Naive B cell (primary cell): Measurements from ENCODE around the gene ABCG1. TPM values are rescaled to one million over a fixed set of nuclear protein-coding genes. Genes with fewer than 3 reads are reported as not detected.

ENCODE experiments used
- ATAC-seq, 2 donors: fragments of 150-1000 bp; cut with Tn5 transposase; 2 replicates each; pipeline ENCODE4 v1.10.0; 2021; ENCODE audit warnings: low read depth in 2 of 2, mild to moderate bottlenecking in 2 of 2, moderate library complexity in 2 of 2
- DNase-seq: peaks from one replicate; pipeline ENCODE4 v3.0.0; 2022
- H3K27ac Mint-ChIP-seq, 6 donors: one replicate each; pipeline ENCODE4 v1.8.0; 2020 to 2022; ENCODE audit warnings: mild to moderate bottlenecking in 6 of 6, mixed read lengths in 6 of 6, moderate library complexity in 5 of 6, inconsistent platforms in 2 of 6
- H3K27me3 Mint-ChIP-seq, 3 donors: one replicate each; pipeline ENCODE4 v1.8.0; 2021 to 2022; ENCODE audit warnings: mixed read lengths in 3 of 3, mild to moderate bottlenecking in 1 of 3
- H3K36me3 Mint-ChIP-seq, 2 donors: one replicate each; pipeline ENCODE4 v1.8.0; 2020 to 2022; ENCODE audit warnings: mixed read lengths in 2 of 2, inconsistent platforms in 1 of 2, mild to moderate bottlenecking in 1 of 2
- H3K4me1 Mint-ChIP-seq, 3 donors: one replicate each; pipeline ENCODE4 v1.8.0; 2020 to 2022; ENCODE audit warnings: mixed read lengths in 3 of 3, inconsistent platforms in 1 of 3, mild to moderate bottlenecking in 1 of 3, moderate library complexity in 1 of 3
- H3K4me3 Mint-ChIP-seq, 8 donors: one replicate each; pipeline ENCODE4 v1.8.0; 2020 to 2022; ENCODE audit warnings: mild to moderate bottlenecking in 8 of 8, mixed read lengths in 8 of 8, moderate library complexity in 8 of 8, inconsistent platforms in 2 of 8
- H3K9me3 Mint-ChIP-seq, 7 donors: one replicate each; pipeline ENCODE4 v1.8.0; 2020 to 2022; ENCODE audit warnings: mixed read lengths in 7 of 7, mild to moderate bottlenecking in 5 of 7, inconsistent platforms in 2 of 7, moderate library complexity in 1 of 7
- polyA plus RNA-seq, 6 donors: library from polyadenylated mRNA; unstranded; fragments of 300-500 nt; fragmentation: Illumina TruSeq; gene quantifications; one replicate each; pipeline ENCODE4 v1.2.3, GENCODE V29; 2021; ENCODE audit warnings: low read depth in 6 of 6

Gene ABCG1
- polyA plus RNA-seq, 6 donors from 2014 or later = 20.7 to 34.3 (median 25.1) TPM

GRCh38 chr21:42186591-42186990, 32.3 kb upstream of the ABCG1 start:
- Mint-ChIP-seq H3K36me3 (no peaks in the 10 kb centered on the region), H3K27me3 (no peaks in the 10 kb centered on the region), H3K4me1 (peaks cover 13 to 53% (median 30%) of the 10 kb centered on the region in 3 donors), H3K4me3 (no peak overlapping the region), H3K9me3 (no peaks in the 10 kb centered on the region), H3K27ac (peak overlapping the region in 5 of 6 donors; percentile 0 to 98 (median 81))
- no peak for DNase-seq
- no peak for ATAC-seq

GRCh38 chr21:42187976-42188653, 30.8 kb upstream of the ABCG1 start:
- no peaks in the 10 kb centered on the region for H3K9me3 Mint-ChIP-seq
- H3K27me3 Mint-ChIP-seq = peaks cover 0 to 10% (median 0%) of the 10 kb centered on the region in 3 donors
- DNase-seq = peak; percentile 73
- H3K27ac Mint-ChIP-seq = peak overlapping the region; percentile 30 to 98 (median 90)
- ATAC-seq = peak; percentile 98 to 99
- peak overlapping the region; percentile 8 to 88 (median 74) for H3K4me3 Mint-ChIP-seq
- H3K36me3 Mint-ChIP-seq = no peaks in the 10 kb centered on the region
- peaks cover 28 to 63% (median 40%) of the 10 kb centered on the region in 3 donors for H3K4me1 Mint-ChIP-seq

GRCh38 chr21:42188663-42189062, 30.3 kb upstream of the ABCG1 start:
- no peaks in the 10 kb centered on the region for H3K9me3 Mint-ChIP-seq
- ATAC-seq = no peak

GRCh38 chr21:42189431-42189830, 29.5 kb upstream of the ABCG1 start:
- Mint-ChIP-seq H3K27ac (no peak overlapping the region), H3K27me3 (peaks cover 0 to 19% (median 0%) of the 10 kb centered on the region in 3 donors), H3K4me1 (peaks cover 28 to 63% (median 40%) of the 10 kb centered on the region in 3 donors), H3K36me3 (no peaks in the 10 kb centered on the region), H3K9me3 (no peaks in the 10 kb centered on the region), H3K4me3 (peak overlapping the region in 2 of 8 donors; percentile 36 to 81)
- ATAC-seq (no peak), DNase-seq (no peak)

More at GRCh38 chr21:42188663-42189062, 30.3 kb upstream of the ABCG1 start:
- peak overlapping the region in 5 of 6 donors; percentile 46 to 98 (median 92) for H3K27ac Mint-ChIP-seq
- H3K4me1 Mint-ChIP-seq = peaks cover 28 to 63% (median 40%) of the 10 kb centered on the region in 3 donors
- no peaks in the 10 kb centered on the region for H3K36me3 Mint-ChIP-seq
- peak overlapping the region in 7 of 8 donors; percentile 42 to 88 (median 75) for H3K4me3 Mint-ChIP-seq
- DNase-seq = no peak
- peaks cover 0 to 16% (median 0%) of the 10 kb centered on the region in 3 donors for H3K27me3 Mint-ChIP-seq

DNA sequence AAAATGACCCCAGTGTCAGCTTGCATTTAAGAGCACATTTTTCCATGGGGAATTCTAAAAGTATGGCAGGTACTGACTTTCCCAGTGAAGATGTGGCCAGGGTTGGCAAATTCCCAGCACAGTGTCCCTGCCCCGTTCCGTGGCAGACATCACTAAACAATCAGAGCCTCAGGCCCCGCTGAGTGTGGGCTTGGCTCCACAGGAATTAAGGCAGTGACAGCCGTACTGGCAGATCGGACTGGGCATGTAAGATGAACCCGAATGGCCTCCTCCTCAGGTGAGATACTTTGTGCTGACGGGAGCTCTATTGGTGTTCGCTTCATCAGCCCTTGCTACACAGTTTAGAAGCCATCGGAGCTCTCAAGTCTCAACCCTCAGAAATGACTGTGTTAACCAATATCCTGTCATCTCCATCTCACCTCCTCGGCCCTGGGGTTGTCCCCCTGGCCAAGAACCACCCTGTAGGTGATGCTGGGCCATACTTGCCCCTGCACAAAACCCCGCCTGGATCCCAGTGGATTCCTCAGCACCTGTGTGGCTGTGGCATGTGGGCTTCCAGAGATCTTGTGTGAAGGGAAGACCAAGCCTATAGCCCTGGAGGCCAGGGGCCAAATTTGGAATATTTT, 29.0 kb upstream of the ABCG1 start:
- Mint-ChIP-seq H3K4me3 (peak overlapping the region in 1 of 8 donors; percentile 36), H3K9me3 (no peaks in the 10 kb centered on the region), H3K27ac (no peak overlapping the region), H3K36me3 (no peaks in the 10 kb centered on the region), H3K4me1 (peaks cover 28 to 63% (median 40%) of the 10 kb centered on the region in 3 donors), H3K27me3 (peaks cover 0 to 19% (median 0%) of the 10 kb centered on the region in 3 donors)
- ATAC-seq (no peak), DNase-seq (no peak)

DNA sequence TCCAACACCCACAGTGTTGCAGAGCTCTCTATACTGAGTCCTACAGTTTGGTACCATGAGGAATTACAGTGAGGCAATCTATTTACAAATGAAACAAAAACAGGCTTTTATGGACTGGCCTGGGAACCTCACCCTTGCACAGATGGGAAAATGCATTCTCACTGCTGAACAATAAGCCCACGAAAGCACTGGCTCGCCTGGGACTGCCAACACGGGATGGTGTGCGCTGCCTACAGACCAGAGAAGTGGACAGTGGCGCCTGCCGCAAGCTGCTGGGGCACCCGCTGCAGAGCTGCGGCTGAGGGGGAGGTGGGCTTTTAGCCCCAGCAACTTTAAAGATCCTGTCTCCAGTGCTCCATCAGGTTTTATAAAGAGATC, 28.5 kb upstream of the ABCG1 start:
- ATAC-seq (no peak), DNase-seq (no peak)
- Mint-ChIP-seq H3K9me3 (no peaks in the 10 kb centered on the region), H3K4me3 (no peak overlapping the region), H3K36me3 (no peaks in the 10 kb centered on the region), H3K4me1 (peaks cover 28 to 61% (median 40%) of the 10 kb centered on the region in 3 donors), H3K27me3 (peaks cover 0 to 19% (median 0%) of the 10 kb centered on the region in 3 donors), H3K27ac (no peak overlapping the region)

GRCh38 chr21:42191064-42191463, 27.9 kb upstream of the ABCG1 start:
- ATAC-seq = no peak
- Mint-ChIP-seq H3K9me3 (no peaks in the 10 kb centered on the region), H3K36me3 (no peaks in the 10 kb centered on the region), H3K27ac (no peak overlapping the region), H3K27me3 (peaks cover 0 to 19% (median 0%) of the 10 kb centered on the region in 3 donors), H3K4me1 (peaks cover 28 to 56% (median 35%) of the 10 kb centered on the region in 3 donors), H3K4me3 (no peak overlapping the region)
- no peak for DNase-seq

DNA sequence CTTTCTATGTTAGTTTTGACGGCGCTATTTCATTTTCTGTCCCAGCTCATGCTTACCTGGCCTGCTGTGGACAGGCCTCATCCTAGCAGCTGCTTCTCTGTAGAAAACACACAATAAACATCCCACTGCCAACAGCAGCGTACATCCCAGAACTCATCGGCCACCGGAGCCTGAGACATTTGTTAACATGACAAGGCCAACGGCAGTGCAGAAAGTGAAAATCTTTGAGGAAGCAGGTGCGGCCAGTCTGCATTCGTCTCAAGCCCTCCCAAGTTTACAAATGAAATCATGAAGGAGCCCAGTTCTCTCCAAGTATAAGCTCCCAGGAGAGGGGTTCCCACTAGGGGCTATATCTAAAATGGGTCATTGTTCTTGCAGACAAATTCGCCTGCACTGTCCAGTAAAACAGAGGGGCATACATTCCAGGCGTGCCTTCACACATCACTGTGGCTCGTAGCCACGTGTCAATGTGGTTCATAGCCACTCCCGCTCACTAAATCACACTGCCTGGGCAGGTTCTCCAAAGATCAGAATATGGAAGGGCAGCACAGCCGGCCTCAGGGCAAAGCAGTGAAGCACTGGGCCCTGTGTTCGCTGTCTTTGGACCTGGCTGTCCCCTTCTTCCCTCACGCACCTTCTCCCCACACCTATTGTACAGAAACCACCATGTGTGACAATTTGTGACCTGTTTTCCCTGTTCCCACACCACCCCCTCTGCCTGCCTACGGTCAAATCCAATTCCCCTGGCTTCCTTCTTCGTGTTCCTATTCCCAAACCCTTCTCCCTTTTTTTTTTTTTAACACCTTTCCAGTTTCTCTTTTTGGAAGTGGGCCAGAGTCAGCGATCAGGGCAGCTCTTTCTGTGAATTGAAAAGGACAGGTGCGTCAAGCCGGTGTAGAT, 27.0 kb upstream of the ABCG1 start:
- H3K4me1 Mint-ChIP-seq = peaks cover 21 to 47% (median 29%) of the 10 kb centered on the region in 3 donors
- H3K4me3 Mint-ChIP-seq = peak overlapping the region in 3 of 8 donors; percentile 13 to 59 (median 15)
- DNase-seq = no peak
- H3K9me3 Mint-ChIP-seq = no peaks in the 10 kb centered on the region
- peaks cover 0 to 19% (median 0%) of the 10 kb centered on the region in 3 donors for H3K27me3 Mint-ChIP-seq
- ATAC-seq = no peak
- H3K36me3 Mint-ChIP-seq = no peaks in the 10 kb centered on the region
- H3K27ac Mint-ChIP-seq = peak overlapping the region in 2 of 6 donors; percentile 76 to 89

- Mint-ChIP-seq H3K27me3 (peaks cover 0 to 19% (median 0%) of the 10 kb centered on the region in 3 donors), H3K4me1 (peaks cover 16 to 35% (median 20%) of the 10 kb centered on the region in 3 donors), H3K36me3 (no peaks in the 10 kb centered on the region), H3K4me3 (no peak overlapping the region), H3K9me3 (no peaks in the 10 kb centered on the region), H3K27ac (no peak overlapping the region)
- DNase-seq (no peak), ATAC-seq (no peak)
Observed at GRCh38 chr21:42193131-42193671, 25.7 kb upstream of the ABCG1 start.

DNA sequence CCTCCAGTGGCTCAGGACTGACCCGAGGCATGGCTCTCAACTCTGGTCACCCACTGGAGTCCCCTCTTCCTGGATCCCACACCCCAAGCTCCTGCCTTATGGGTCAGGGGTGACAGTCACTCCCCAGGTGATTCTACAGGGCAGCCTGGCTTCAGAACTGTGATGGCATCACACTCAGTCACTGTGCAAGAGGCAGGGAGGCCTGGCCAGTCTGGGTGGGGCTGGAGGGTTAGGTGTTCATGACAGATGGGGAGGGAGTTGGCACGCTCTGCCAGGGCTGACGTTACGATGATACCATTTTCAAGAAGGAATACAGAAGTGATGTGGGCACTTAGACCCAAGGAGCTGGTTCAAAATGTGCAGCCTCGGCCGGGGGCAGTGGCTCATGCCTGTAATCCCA, 25.2 kb upstream of the ABCG1 start:
- no peaks in the 10 kb centered on the region for H3K9me3 Mint-ChIP-seq

GRCh38 chr21:42194863-42195262, 24.1 kb upstream of the ABCG1 start:
- Mint-ChIP-seq H3K27me3 (peaks cover 0 to 19% (median 0%) of the 10 kb centered on the region in 3 donors), H3K4me3 (no peak overlapping the region), H3K4me1 (peaks cover 29 to 30% (median 30%) of the 10 kb centered on the region in 3 donors), H3K9me3 (no peaks in the 10 kb centered on the region), H3K27ac (peak overlapping the region in 1 of 6 donors; percentile 3), H3K36me3 (no peaks in the 10 kb centered on the region)
- ATAC-seq (no peak), DNase-seq (no peak)

More for the DNA sequence above, 25.2 kb upstream of the ABCG1 start:
- no peak for ATAC-seq
- peaks cover 20 to 33% (median 21%) of the 10 kb centered on the region in 3 donors for H3K4me1 Mint-ChIP-seq
- no peak overlapping the region for H3K4me3 Mint-ChIP-seq
- H3K36me3 Mint-ChIP-seq = no peaks in the 10 kb centered on the region
- no peak for DNase-seq
- no peak overlapping the region for H3K27ac Mint-ChIP-seq
- peaks cover 0 to 19% (median 0%) of the 10 kb centered on the region in 3 donors for H3K27me3 Mint-ChIP-seq

- H3K4me3 Mint-ChIP-seq = no peak overlapping the region
- DNase-seq (no peak), ATAC-seq (no peak)
- peaks cover 26 to 31% (median 30%) of the 10 kb centered on the region in 3 donors for H3K4me1 Mint-ChIP-seq
- H3K9me3 Mint-ChIP-seq = no peaks in the 10 kb centered on the region
- peak overlapping the region in 2 of 6 donors; percentile 3 to 48 for H3K27ac Mint-ChIP-seq
- no peaks in the 10 kb centered on the region for H3K36me3 Mint-ChIP-seq
- H3K27me3 Mint-ChIP-seq = peaks cover 0 to 19% (median 0%) of the 10 kb centered on the region in 3 donors
Observed at GRCh38 chr21:42195378-42196031, 23.4 kb upstream of the ABCG1 start.
